GM12878 (cell line): ENCODE results near the gene TMEM109. TPM values are rescaled to one million over a fixed set of nuclear protein-coding genes. Genes with fewer than 3 reads are reported as not detected.

Source experiments
- ATAC-seq: fragments of 200-7000 bp; cut with Tn5 transposase; 3 replicates; pipeline ENCODE4 v1.9.1; 2020; ENCODE audit warnings: mild to moderate bottlenecking, moderate library complexity
- BruUV-seq: library from RNA; stranded (reverse); fragments of 400-500 nt; replicated peaks from 2 replicates; lab custom pipeline; 2021; lab: Mats Ljungman, UMichigan
- CTCF ChIA-PET: fragments of 300-600 bp; sonication (Branson Sonifier 250); formaldehyde crosslinking; extraction: SDS; loops from one replicate; lab custom pipeline; 2021; ENCODE audit warnings: inconsistent platforms; lab: Yijun Ruan, JAX
- POLR2A ChIA-PET: fragments of 350-600 bp; formaldehyde crosslinking; extraction: SDS; loops from one replicate; lab custom pipeline; 2021; ENCODE audit warnings: inconsistent platforms; lab: Charles Lee
- RAD21 ChIA-PET: fragments of 300-600 bp; sonication (Branson Sonifier 250); formaldehyde crosslinking; loops from one replicate; lab custom pipeline; 2023; ENCODE audit warnings: antibody characterized with exemption; ENCODE audit not compliant: unreplicated experiment; lab: Charles Lee
- SMC1A ChIA-PET: fragments of 300-600 bp; sonication (Branson Sonifier 250); formaldehyde crosslinking; loops from one replicate; lab custom pipeline; 2023; ENCODE audit not compliant: unreplicated experiment, uncharacterized antibody; lab: Charles Lee
- DNase-seq: peaks from one replicate; pipeline ENCODE4 v3.0.0-alpha.2; 2011; ENCODE audit warnings: low read depth, low spot score
- FAIRE-seq: peaks from 3 replicates; lab custom pipeline; 2011; peaks lifted over from hg19 to GRCh38; lab: Jason Lieb, UNC
- H2AFZ ChIP-seq: 2 replicates; pipeline ENCODE4 v1.6.0; 2011; ENCODE audit warnings: low read depth, low read length, control low read depth; ENCODE audit not compliant: control insufficient read depth
- H3K27ac ChIP-seq: 2 replicates; pipeline ENCODE4 v1.5.1; 2011; ENCODE audit warnings: control low read depth; ENCODE audit not compliant: control insufficient read depth, insufficient read depth
- H3K27me3 ChIP-seq, 2 experiments: replicated peaks in 1 of 2; 2 replicates each; pipeline versions ENCODE4 v1.6.0 to v1.6.1; 2011; ENCODE audit warnings: low read length in 1 of 2; ENCODE audit not compliant: control insufficient read depth in 2 of 2, insufficient read depth in 2 of 2
- H3K36me3 ChIP-seq, 2 experiments: 2 replicates each; pipeline ENCODE4 v1.5.1; 2011; ENCODE audit warnings: low read length in 1 of 2; ENCODE audit not compliant: control insufficient read depth in 2 of 2, insufficient read depth in 2 of 2
- H3K4me1 ChIP-seq: 2 replicates; pipeline ENCODE4 v1.6.1; 2011; ENCODE audit warnings: mild to moderate bottlenecking, low read length, moderate library complexity, mixed read lengths; ENCODE audit not compliant: control insufficient read depth, insufficient read depth
- H3K4me2 ChIP-seq: 2 replicates; pipeline ENCODE4 v1.6.0; 2011; ENCODE audit warnings: control low read depth; ENCODE audit not compliant: control insufficient read depth, insufficient read depth
- H3K4me3 ChIP-seq: fragments of 200-600 bp; sonication (generic); 2 replicates; pipeline ENCODE4 v1.5.1; 2016
- H3K79me2 ChIP-seq: 2 replicates; pipeline ENCODE4 v1.6.0; 2011; ENCODE audit warnings: low read length; ENCODE audit not compliant: control insufficient read depth, insufficient read depth
- H3K9ac ChIP-seq: 2 replicates; pipeline ENCODE4 v1.8.0; 2011; ENCODE audit warnings: low read length, control low read depth, mixed read lengths; ENCODE audit not compliant: control insufficient read depth, insufficient read depth
- H3K9me3 ChIP-seq: replicated peaks from 3 replicates; pipeline ENCODE4 v1.5.1; 2011; ENCODE audit warnings: mild to moderate bottlenecking, low read length; ENCODE audit not compliant: control insufficient read depth, insufficient read depth
- H4K20me1 ChIP-seq: 2 replicates; pipeline ENCODE4 v1.6.0; 2011; ENCODE audit not compliant: control insufficient read depth, insufficient read depth
- BACH1 ChIP-seq: fragments of 450-650 bp; IDR thresholded peaks from 2 replicates; pipeline ENCODE4 v1.6.1; 2017; ENCODE audit warnings: mild to moderate bottlenecking, borderline replicate concordance
- BMI1 ChIP-seq: fragments of 450-650 bp; IDR thresholded peaks from 2 replicates; pipeline ENCODE4 v1.6.1; 2016; ENCODE audit warnings: mild to moderate bottlenecking, moderate library complexity, borderline replicate concordance
- EP300 ChIP-seq, 2 experiments: fragments of 150-350 bp in 1 of 2; IDR thresholded peaks; 2 replicates each; pipeline ENCODE4 v1.6.1; 2011 to 2012; ENCODE audit warnings: low read depth in 2 of 2, low read length in 2 of 2, borderline replicate concordance in 1 of 2, improper control_type of control experiment in 1 of 2, inconsistent platforms in 1 of 2; ENCODE audit not compliant: control insufficient read depth in 1 of 2
- FOXK2 ChIP-seq: fragments of 450-650 bp; IDR thresholded peaks from 2 replicates; pipeline ENCODE4 v1.6.1; 2017; ENCODE audit warnings: mild to moderate bottlenecking, moderate library complexity
- LARP7 ChIP-seq: fragments of 450-650 bp; IDR thresholded peaks from 2 replicates; pipeline ENCODE4 v1.6.1; 2017; ENCODE audit warnings: mild to moderate bottlenecking
- NFIC ChIP-seq: IDR thresholded peaks from 2 replicates; pipeline ENCODE4 v1.6.1; 2012; ENCODE audit warnings: low read depth, mild to moderate bottlenecking, inconsistent platforms, low read length, moderate library complexity
- NR2C1 ChIP-seq: fragments of 450-650 bp; IDR thresholded peaks from 2 replicates; pipeline ENCODE4 v1.6.1; 2017; ENCODE audit warnings: antibody characterized with exemption, mild to moderate bottlenecking, moderate library complexity
- RCOR1 ChIP-seq: conservative IDR thresholded peaks from 2 replicates; pipeline ENCODE4 v1.6.1; 2012; ENCODE audit warnings: low read depth, low read length, improper control_type of control experiment
- RUNX3 ChIP-seq: IDR thresholded peaks from 2 replicates; pipeline ENCODE4 v1.6.1; 2012; ENCODE audit warnings: low read length, inconsistent platforms
- SP1 ChIP-seq: IDR thresholded peaks from one replicate; pipeline ENCODE4 v1.6.1; 2011; ENCODE audit warnings: low read depth, low read length
- SREBF2 ChIP-seq: IDR thresholded peaks from 2 replicates; pipeline ENCODE4 v1.6.1; 2012; ENCODE audit warnings: mild to moderate bottlenecking, low read length
- TCF3 ChIP-seq: IDR thresholded peaks from 2 replicates; pipeline ENCODE4 v1.6.1; 2012; ENCODE audit warnings: low read depth, mild to moderate bottlenecking, low read length, borderline replicate concordance; ENCODE audit not compliant: insufficient read depth
- ZNF274 ChIP-seq: IDR thresholded peaks from one replicate; pipeline ENCODE4 v1.8.0; 2011; ENCODE audit not compliant: insufficient read length, insufficient read depth
- ZZZ3 ChIP-seq: IDR thresholded peaks from 2 replicates; pipeline ENCODE4 v1.6.1; 2011; ENCODE audit warnings: low read depth; ENCODE audit not compliant: control insufficient read depth, insufficient read length
- WGBS: methylation state at CpG from one replicate; pipeline ENCODE4 v1.1.6; 2016; ENCODE audit warnings: low lambda C conversion rate; ENCODE audit not compliant: insufficient replicate concordance, insufficient coverage; ENCODE audit errors: missing lambda C conversion rate; 5-methylcytosine and 5-hydroxymethylcytosine counted together
- in situ Hi-C: fragments of 300-500 bp; cut with MboI; formaldehyde crosslinking; loops from 9 replicates; pipeline ENCODE4 v1.14.3; 2018; ENCODE audit warnings: mixed read lengths
- intact Hi-C: fragments of 100-400 bp; cut with micrococcal nuclease; formaldehyde crosslinking; loops from one replicate; pipeline ENCODE4 v1.14.2; 2022; ENCODE audit not compliant: unreplicated experiment
- polyA plus RNA-seq, 11 experiments: library from polyadenylated mRNA; depleted of rRNA in 4 of 11; unstranded in 6 of 11; stranded (reverse) in 5 of 11; fragments of >200 nt; fragmentation: Nextera tagmentation in 4 of 11; fragmentation: Illumina TruSeq in 1 of 11; extraction: Ambion mirVana in 4 of 11; extraction: Trizol in 1 of 11; gene quantifications; 1 replicate in 1 of 11; 2 replicates in 10 of 11; pipeline versions ENCODE4 v1.2.1 to v1.2.3, GENCODE V29; 2011 to 2016; ENCODE audit warnings: inconsistent platforms in 2 of 11, missing spikeins in 2 of 11, low read depth in 1 of 11
- total RNA-seq, 4 experiments: library from RNA; depleted of rRNA in 3 of 4; stranded (reverse); fragments of >200 nt in 3 of 4; fragmentation: Illumina TruSeq in 1 of 4; extraction: Trizol in 1 of 4; gene quantifications; 2 replicates each; pipeline versions ENCODE4 v1.2.1 to v1.2.3, GENCODE V29; 2013 to 2021
- TF ChIP-seq, protein P1 (sequence below): fragments of 450-650 bp; IDR thresholded peaks from 2 replicates; pipeline ENCODE4 v1.6.1; 2018; ENCODE audit warnings: mild to moderate bottlenecking, low read depth, moderate library complexity; ENCODE audit not compliant: partially characterized antibody
- TF ChIP-seq, protein P2 (sequence below): IDR thresholded peaks from 2 replicates; pipeline ENCODE4 v1.6.1; 2011; ENCODE audit warnings: borderline replicate concordance, low read depth, mild to moderate bottlenecking, moderate library complexity, mixed read lengths, low read length; ENCODE audit not compliant: insufficient read depth; ENCODE audit errors: extremely low read length

Gene TMEM109
- total and polyA plus RNA-seq, 10 of the 15 experiments (the other 5 are each of a cell fraction or from before 2014, with no cell fraction given) = 21.9 to 199 (median 85.2) TPM

- no peaks in the 10 kb centered on the region for H3K27me3 ChIP-seq
- H4K20me1 ChIP-seq = no peaks in the 10 kb centered on the region
- WGBS = 93% methylated on average over 6 of the region's 6 CpGs
- ChIA-PET CTCF (interaction anchor here (1.5 kb wide), 1 partner anchor 47 kb away, joined by 5 read pairs; no protein-coding TSS in a partner anchor), SMC1A (interaction anchor here (1.7 to 1.8 kb wide), 2 partner anchors 7 to 9 kb away, joined by 5 to 7 read pairs; partner anchors contain the start of gene TMEM109)
- H3K27ac ChIP-seq = no peak overlapping the region
- no peak overlapping the region for H3K4me2 ChIP-seq
- intact Hi-C loops = no loop called here
- BruUV-seq = TSS peak; percentile 49
- no peak overlapping the region for H3K4me3 ChIP-seq
- peaks cover 17 to 21% of the 10 kb centered on the region in 2 experiments for H3K36me3 ChIP-seq
- ATAC-seq (no peak), DNase-seq (no peak)
- TF ChIP-seq LARP7 = no peak
- TF ChIP-seq NFIC = no peak
- TF ChIP-seq, protein P1, sequence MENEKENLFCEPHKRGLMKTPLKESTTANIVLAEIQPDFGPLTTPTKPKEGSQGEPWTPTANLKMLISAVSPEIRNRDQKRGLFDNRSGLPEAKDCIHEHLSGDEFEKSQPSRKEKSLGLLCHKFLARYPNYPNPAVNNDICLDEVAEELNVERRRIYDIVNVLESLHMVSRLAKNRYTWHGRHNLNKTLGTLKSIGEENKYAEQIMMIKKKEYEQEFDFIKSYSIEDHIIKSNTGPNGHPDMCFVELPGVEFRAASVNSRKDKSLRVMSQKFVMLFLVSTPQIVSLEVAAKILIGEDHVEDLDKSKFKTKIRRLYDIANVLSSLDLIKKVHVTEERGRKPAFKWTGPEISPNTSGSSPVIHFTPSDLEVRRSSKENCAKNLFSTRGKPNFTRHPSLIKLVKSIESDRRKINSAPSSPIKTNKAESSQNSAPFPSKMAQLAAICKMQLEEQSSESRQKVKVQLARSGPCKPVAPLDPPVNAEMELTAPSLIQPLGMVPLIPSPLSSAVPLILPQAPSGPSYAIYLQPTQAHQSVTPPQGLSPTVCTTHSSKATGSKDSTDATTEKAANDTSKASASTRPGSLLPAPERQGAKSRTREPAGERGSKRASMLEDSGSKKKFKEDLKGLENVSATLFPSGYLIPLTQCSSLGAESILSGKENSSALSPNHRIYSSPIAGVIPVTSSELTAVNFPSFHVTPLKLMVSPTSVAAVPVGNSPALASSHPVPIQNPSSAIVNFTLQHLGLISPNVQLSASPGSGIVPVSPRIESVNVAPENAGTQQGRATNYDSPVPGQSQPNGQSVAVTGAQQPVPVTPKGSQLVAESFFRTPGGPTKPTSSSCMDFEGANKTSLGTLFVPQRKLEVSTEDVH = no peak
- no peak for TF ChIP-seq EP300 (IDR thresholded peaks at IDR 0.05; ENCODE audit: borderline replicate concordance in 1 of 2, control insufficient read depth in 1 of 2, low read depth in 2 of 2, low read length in 2 of 2)
- no peak for TF ChIP-seq SREBF2
- TF ChIP-seq RCOR1 = no peak
- no peak for TF ChIP-seq RUNX3
- TF ChIP-seq, protein P2, sequence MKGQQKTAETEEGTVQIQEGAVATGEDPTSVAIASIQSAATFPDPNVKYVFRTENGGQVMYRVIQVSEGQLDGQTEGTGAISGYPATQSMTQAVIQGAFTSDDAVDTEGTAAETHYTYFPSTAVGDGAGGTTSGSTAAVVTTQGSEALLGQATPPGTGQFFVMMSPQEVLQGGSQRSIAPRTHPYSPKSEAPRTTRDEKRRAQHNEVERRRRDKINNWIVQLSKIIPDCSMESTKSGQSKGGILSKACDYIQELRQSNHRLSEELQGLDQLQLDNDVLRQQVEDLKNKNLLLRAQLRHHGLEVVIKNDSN = no peak
- no peak for TF ChIP-seq ZZZ3
- no peak for TF ChIP-seq NR2C1
- no peak for TF ChIP-seq SP1
- TF ChIP-seq BACH1 = no peak
- no peak for TF ChIP-seq TCF3
- TF ChIP-seq FOXK2 = no peak
- no peak for TF ChIP-seq BMI1
- TF ChIP-seq ZNF274 = no peak
- TF ChIP-seq, all 136 proteins: peak for 0
- peaks cover 12% of the 10 kb centered on the region for H3K79me2 ChIP-seq
- peaks cover 30% of the 10 kb centered on the region for H3K4me1 ChIP-seq
- in situ Hi-C loops = no loop called here
- ChIA-PET RAD21 (interaction anchor here (1.7 to 1.8 kb wide), 2 partner anchors 8 to 9 kb away, joined by 7 to 8 read pairs; partner anchors contain the start of gene TMEM109), POLR2A (interaction anchor here (1.7 kb wide), 1 partner anchor 9 kb away, joined by 9 read pairs; the partner anchor contains the start of gene TMEM109)
- no peak overlapping the region for H2AFZ ChIP-seq
- no peak for FAIRE-seq
- no peak overlapping the region for H3K9ac ChIP-seq
- H3K9me3 ChIP-seq = no peaks in the 10 kb centered on the region
Measured at GRCh38 chr11:60922906-60923305, 8.9 kb downstream of the TMEM109 start.
